ENCODE data around the gene ZNF536.

GRCh38 chr19:30448386-30449077 lies 76.3 kb downstream of the ZNF536 start:
- no peak for TF ChIP-seq CTCF (conservative IDR thresholded peaks at IDR 0.05)
- no peak for TF ChIP-seq EZH2 (IDR thresholded peaks at IDR 0.05; ENCODE audit: low read depth)
